Mucosa of stomach (tissue), 1 donor: ENCODE measurements around the gene PCDHB12.
"Not testable (repeated sequence)": the region's sequence is repeated elsewhere in the genome, so short reads cannot be mapped to it uniquely, and the experiment has no call there.

ENCODE experiments used
- H3K27me3 ChIP-seq: one replicate; pipeline ENCODE4 v1.7.0; 2013; ENCODE audit warnings: mild to moderate bottlenecking, low read length; ENCODE audit not compliant: control insufficient read depth, insufficient read depth
- H3K36me3 ChIP-seq: one replicate; pipeline ENCODE4 v1.7.0; 2013; ENCODE audit warnings: low read length; ENCODE audit not compliant: control insufficient read depth, insufficient read depth
- H3K4me1 ChIP-seq: one replicate; pipeline ENCODE4 v1.7.0; 2013; ENCODE audit warnings: mild to moderate bottlenecking, low read length; ENCODE audit not compliant: control insufficient read depth, insufficient read depth
- H3K4me3 ChIP-seq: one replicate; pipeline ENCODE4 v1.7.0; 2013; ENCODE audit warnings: low read length
- H3K9ac ChIP-seq: one replicate; pipeline ENCODE4 v1.7.0; 2013; ENCODE audit warnings: mild to moderate bottlenecking, low read length, moderate library complexity
- H3K9me3 ChIP-seq: one replicate; pipeline ENCODE4 v1.7.0; 2013; ENCODE audit warnings: mild to moderate bottlenecking, low read length, moderate library complexity; ENCODE audit not compliant: control insufficient read depth
- donor health status: Pancreatic carcinoma.

The PCDHB12 gene

DNA sequence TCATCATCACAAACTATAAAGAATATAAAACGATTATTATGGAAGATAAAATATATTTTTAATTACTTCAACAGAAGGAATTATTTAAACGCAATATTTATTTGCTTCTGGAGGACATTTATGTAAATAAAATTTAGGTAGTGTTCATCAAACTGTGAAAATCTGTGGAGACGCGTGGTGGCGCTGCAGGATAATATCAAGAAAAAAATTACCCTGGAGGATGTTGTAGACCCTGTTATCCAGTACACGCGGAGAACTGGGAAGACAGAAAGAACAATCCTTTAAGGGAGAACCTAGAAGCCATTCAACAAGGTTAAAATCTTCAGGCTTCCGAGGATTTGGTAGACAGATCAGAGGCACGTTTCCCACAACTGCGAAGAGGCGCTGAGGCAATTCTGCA lies at the start of gene PCDHB12:
TSS of gene PCDHB12 (plus strand) at position 242 of the 400 bp plus-strand sequence. CDS start 189 bp downstream, outside the sequence.
- H3K9ac ChIP-seq = no peak within 1 kb of the TSS
- H3K36me3 ChIP-seq = no peaks in the 10 kb centered on the region
- H3K27me3 ChIP-seq = no peaks in the 10 kb centered on the region
- H3K4me3 ChIP-seq = no peak within 1 kb of the TSS
- H3K9me3 ChIP-seq = no peaks in the 10 kb centered on the region
- no peaks in the 10 kb centered on the region for H3K4me1 ChIP-seq

GRCh38 chr5:141172381-141173204 lies 35.9 kb upstream of the PCDHB12 start, which contains the start of gene PCDHB7:
Gene PCDHB7 (plus strand): TSS chr5:141172644. CDS start chr5:141172836, 192 bp downstream.
- no peak within 1 kb of the TSS for H3K4me3 ChIP-seq
- no peaks in the 10 kb centered on the region for H3K27me3 ChIP-seq
- no peaks in the 10 kb centered on the region for H3K36me3 ChIP-seq
- H3K9ac ChIP-seq = no peak within 1 kb of the TSS
- H3K4me1 ChIP-seq = no peaks in the 10 kb centered on the region
- no peaks in the 10 kb centered on the region for H3K9me3 ChIP-seq

DNA sequence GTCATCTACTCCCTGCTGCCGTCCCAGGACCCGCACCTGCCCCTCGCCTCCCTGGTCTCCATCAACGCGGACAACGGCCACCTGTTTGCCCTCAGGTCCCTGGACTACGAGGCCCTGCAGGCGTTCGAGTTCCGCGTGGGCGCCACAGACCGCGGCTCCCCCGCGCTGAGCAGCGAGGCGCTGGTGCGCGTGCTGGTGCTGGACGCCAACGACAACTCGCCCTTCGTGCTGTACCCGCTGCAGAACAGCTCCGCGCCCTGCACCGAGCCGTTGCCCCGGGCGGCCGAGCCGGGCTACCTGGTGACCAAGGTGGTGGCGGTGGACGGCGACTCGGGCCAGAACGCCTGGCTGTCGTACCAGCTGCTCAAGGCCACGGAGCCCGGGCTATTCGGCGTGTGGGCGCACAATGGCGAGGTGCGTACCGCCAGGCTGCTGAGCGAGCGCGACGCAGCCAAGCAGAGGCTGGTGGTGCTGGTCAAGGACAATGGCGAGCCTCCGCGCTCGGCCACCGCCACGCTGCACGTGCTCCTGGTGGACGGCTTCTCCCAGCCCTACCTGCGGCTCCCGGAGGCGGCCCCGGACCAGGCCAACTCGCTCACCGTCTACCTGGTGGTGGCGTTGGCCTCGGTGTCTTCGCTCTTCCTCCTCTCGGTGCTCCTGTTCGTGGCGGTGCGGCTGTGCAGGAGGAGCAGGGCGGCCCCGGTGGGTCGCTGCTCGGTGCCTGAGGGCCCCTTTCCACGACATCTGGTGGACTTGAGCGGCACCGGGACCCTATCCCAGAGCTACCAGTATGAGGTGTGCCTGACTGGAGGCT lies 34.0 kb upstream of the PCDHB12 start:
- H3K9me3 ChIP-seq = not testable (repeated sequence)

DNA sequence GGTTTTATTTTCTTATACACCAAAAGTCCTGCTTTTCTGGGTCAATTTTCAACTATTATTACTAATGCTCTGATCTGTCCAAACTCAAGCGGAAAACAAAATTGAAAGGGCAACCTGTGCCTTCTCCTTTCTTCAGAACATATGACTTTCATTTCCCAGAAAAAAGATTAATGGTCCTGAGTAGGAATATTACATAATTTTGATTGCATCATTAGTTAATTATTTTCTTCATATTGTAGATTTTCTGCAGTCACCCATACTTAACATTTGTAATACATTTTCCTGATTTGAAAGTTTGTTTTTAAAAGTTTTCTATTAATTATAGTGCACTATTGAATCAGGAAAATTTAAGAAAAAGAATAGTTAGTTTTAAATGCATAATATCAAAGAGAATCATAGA lies 32.6 kb upstream of the PCDHB12 start:
- Histone ChIP-seq H3K4me3 (no peak overlapping the region), H3K9ac (no peak overlapping the region), H3K36me3 (no peaks in the 10 kb centered on the region), H3K9me3 (peaks cover 4% of the 10 kb centered on the region), H3K4me1 (no peaks in the 10 kb centered on the region), H3K27me3 (no peaks in the 10 kb centered on the region)

More for the DNA sequence above, 34.0 kb upstream of the PCDHB12 start:
- not testable (repeated sequence) for H3K4me1 ChIP-seq, H3K4me3 ChIP-seq, H3K9ac ChIP-seq, H3K27me3 ChIP-seq, H3K36me3 ChIP-seq

DNA sequence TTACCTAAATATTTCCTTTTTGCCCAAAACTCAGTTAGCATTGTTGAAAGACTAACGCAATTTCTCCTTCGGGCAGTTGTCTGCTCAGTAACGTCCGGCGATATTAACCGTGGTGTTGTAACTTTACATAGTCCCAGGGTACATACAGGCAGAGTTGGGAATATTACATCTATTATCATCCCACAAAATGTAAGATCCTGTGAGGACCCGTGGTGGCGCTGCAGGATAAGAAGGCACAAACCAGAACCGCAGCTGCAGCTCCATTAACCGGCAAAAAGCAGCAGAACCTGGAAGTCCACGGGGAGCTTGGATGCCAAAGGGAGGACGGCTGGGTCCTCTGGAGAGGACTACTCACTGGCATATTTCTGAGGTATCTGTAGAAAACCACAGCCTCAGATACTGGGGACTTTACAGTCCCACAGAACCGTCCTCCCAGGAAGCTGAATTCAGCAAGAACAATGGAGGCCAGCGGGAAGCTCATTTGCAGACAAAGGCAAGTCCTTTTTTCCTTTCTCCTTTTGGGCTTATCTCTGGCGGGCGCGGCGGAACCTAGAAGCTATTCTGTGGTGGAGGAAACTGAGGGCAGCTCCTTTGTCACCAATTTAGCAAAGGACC lies 30.8 kb upstream of the PCDHB12 start, which contains the start of gene PCDHB8:
TSS of gene PCDHB8 (plus strand) at position 214 of the 615 bp plus-strand sequence. CDS start at position 459, 245 bp downstream.
- not testable (repeated sequence) for H3K27me3 ChIP-seq, H3K9ac ChIP-seq, H3K4me1 ChIP-seq, H3K36me3 ChIP-seq, H3K9me3 ChIP-seq, H3K4me3 ChIP-seq

- not testable (repeated sequence) for H3K27me3 ChIP-seq, H3K36me3 ChIP-seq, H3K4me1 ChIP-seq, H3K9ac ChIP-seq, H3K4me3 ChIP-seq, H3K9me3 ChIP-seq
These were observed 29.1 kb upstream of the PCDHB12 start for GRCh38 chr5:141179371-141179770.

DNA sequence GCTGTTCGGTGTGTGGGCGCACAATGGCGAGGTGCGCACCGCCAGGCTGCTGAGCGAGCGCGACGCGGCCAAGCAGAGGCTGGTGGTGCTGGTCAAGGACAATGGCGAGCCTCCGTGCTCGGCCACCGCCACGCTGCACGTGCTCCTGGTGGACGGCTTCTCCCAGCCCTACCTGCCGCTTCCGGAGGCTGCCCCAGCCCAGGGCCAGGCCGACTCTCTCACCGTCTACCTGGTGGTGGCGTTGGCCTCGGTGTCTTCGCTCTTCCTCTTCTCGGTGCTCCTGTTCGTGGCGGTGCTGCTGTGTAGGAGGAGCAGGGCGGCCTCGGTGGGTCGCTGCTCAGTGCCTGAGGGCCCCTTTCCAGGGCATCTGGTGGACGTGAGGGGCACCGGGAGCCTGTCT lies 28.6 kb upstream of the PCDHB12 start:
- H3K27me3 ChIP-seq, H3K36me3 ChIP-seq, H3K4me3 ChIP-seq, H3K4me1 ChIP-seq, H3K9ac ChIP-seq, H3K9me3 ChIP-seq: not testable (repeated sequence)

DNA sequence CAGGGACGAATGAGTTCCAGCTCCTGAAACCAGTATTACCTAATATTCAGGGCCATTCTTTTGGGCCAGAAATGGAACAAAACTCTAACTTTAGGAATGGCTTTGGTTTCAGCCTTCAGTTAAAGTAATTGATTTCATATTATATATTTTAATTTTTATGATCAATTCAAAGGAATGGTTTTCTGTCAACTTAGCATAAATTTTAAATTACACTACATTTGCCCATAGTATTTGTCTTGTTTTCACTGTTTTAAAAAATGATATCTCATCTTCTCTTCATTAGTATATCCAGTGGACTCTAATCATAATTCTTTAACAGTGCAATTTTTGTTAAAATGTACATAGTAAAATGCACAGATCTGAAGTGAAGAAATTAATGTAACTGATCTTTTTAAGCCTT lies 28.2 kb upstream of the PCDHB12 start:
- H3K4me3 ChIP-seq = no peak overlapping the region
- no peaks in the 10 kb centered on the region for H3K27me3 ChIP-seq
- H3K9me3 ChIP-seq = peaks cover 4% of the 10 kb centered on the region
- H3K9ac ChIP-seq = no peak overlapping the region
- no peaks in the 10 kb centered on the region for H3K4me1 ChIP-seq
- no peaks in the 10 kb centered on the region for H3K36me3 ChIP-seq

DNA sequence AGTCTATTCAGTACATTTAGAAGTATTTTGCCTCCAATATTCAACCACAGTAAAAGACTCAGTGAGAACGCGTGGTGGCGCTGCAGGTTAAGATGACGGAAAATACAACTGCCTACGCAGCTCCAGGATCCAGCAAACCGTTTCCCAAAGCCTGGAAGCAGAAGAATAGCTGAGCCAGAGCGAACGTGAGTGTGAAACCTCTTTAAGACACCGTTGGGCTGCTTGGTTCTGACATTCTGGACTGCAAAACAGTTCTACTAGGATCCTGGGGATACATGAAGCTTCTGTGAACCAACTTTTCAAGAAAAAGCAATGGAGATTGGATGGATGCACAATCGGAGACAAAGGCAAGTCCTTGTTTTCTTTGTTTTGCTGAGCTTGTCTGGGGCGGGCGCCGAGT lies 26.3 kb upstream of the PCDHB12 start, which contains the start of gene PCDHB16:
TSS of gene PCDHB16 (plus strand) at position 140 of the 400 bp plus-strand sequence. CDS start at position 313, 173 bp downstream.
- Histone ChIP-seq H3K9ac (no peak within 1 kb of the TSS), H3K27me3 (no peaks in the 10 kb centered on the region), H3K4me3 (no peak within 1 kb of the TSS), H3K9me3 (peaks cover 4% of the 10 kb centered on the region), H3K4me1 (no peaks in the 10 kb centered on the region), H3K36me3 (no peaks in the 10 kb centered on the region)

DNA sequence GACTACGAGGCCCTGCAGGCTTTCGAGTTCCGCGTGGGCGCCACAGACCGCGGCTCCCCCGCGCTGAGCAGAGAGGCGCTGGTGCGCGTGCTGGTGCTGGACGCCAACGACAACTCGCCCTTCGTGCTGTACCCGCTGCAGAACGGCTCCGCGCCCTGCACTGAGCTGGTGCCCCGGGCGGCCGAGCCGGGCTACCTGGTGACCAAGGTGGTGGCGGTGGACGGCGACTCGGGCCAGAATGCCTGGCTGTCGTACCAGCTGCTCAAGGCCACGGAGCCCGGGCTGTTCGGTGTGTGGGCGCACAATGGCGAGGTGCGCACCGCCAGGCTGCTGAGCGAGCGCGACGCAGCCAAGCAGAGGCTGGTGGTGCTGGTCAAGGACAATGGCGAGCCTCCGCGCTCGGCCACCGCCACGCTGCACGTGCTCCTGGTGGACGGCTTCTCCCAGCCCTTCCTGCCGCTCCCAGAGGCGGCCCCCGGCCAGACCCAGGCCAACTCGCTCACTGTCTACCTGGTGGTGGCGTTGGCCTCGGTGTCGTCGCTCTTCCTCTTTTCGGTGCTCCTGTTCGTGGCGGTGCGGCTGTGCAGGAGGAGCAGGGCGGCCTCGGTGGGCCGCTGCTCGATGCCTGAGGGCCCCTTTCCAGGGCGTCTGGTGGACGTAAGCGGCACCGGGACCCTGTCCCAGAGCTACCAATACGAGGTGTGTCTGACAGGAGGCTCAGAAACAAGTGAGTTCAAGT lies 24.2 kb upstream of the PCDHB12 start:
- H3K9me3 ChIP-seq, H3K36me3 ChIP-seq, H3K4me3 ChIP-seq, H3K4me1 ChIP-seq, H3K9ac ChIP-seq, H3K27me3 ChIP-seq: not testable (repeated sequence)

DNA sequence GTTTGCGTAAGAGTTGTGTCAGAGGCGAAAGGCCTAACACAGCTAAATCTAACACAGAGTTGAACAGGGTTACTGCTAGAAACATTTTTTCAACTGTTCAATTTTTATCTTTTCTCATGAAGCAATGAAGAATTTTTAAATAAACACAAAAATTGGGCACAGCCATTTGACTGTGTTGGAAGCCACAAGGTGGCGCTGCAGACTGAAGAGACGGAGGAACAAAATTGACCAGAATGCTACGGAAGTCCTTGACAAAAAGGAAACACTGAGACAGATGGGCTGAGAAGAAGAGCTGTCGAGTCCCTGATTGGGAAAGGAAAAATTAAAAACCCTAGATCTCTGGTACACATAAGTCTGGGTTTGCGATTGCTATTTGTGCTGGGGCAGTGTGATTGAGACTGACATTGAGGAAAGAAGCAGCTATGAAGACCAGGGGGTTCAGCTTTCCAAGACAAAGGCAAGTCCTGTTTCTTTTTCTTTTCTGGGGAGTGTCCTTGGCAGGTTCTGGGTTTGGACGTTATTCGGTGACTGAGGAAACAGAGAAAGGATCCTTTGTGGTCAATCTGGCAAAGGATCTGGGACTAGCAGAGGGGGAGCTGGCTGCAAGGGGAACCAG lies 21.5 kb upstream of the PCDHB12 start, which contains the start of gene PCDHB9:
TSS of gene PCDHB9 (plus strand) at position 265 of the 616 bp plus-strand sequence. CDS start at position 423, 158 bp downstream.
- no peak within 1 kb of the TSS for H3K4me3 ChIP-seq
- no peaks in the 10 kb centered on the region for H3K9me3 ChIP-seq
- H3K4me1 ChIP-seq = no peaks in the 10 kb centered on the region

More for the DNA sequence above, 21.5 kb upstream of the PCDHB12 start, which contains the start of gene PCDHB9:
- Histone ChIP-seq H3K27me3 (no peaks in the 10 kb centered on the region), H3K9ac (no peak within 1 kb of the TSS), H3K36me3 (no peaks in the 10 kb centered on the region)
